RCC 7860 (cell line): ENCODE results near the gene TRIM51.
"Not testable (repeated sequence)": the region's sequence is repeated elsewhere in the genome, so short reads cannot be mapped to it uniquely, and the experiment has no call there.

ENCODE experiments used
- DNase-seq: peaks from one replicate; pipeline ENCODE4 v3.0.0-alpha.2; 2015; ENCODE audit warnings: low spot score
- FAIRE-seq: peaks from 2 replicates; lab custom pipeline; 2012; peaks lifted over from hg19 to GRCh38; lab: Jason Lieb, UNC

TRIM51 gene, protein sequence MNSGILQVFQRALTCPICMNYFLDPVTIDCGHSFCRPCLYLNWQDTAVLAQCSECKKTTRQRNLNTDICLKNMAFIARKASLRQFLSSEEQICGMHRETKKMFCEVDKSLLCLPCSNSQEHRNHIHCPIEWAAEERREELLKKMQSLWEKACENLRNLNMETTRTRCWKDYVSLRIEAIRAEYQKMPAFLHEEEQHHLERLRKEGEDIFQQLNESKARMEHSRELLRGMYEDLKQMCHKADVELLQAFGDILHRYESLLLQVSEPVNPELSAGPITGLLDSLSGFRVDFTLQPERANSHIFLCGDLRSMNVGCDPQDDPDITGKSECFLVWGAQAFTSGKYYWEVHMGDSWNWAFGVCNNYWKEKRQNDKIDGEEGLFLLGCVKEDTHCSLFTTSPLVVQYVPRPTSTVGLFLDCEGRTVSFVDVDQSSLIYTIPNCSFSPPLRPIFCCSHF

GRCh38 chr11:55882997-55883396, at the start of gene TRIM51:
Gene TRIM51, plus strand, starts transcription at chr11:55883297. Its CDS starts 2,132 bp downstream, at chr11:55885429.
- DNase-seq, FAIRE-seq: not testable (repeated sequence)

- no peak for FAIRE-seq
Measured at GRCh38 chr11:55838452-55838851, 44.6 kb upstream of the TRIM51 start, which contains the start of gene OR5D16. Gene OR5D16, plus strand, starts transcription at chr11:55838752. Its CDS starts 0 bp downstream, at chr11:55838752.

GRCh38 chr11:55847453-55847852, 35.6 kb upstream of the TRIM51 start:
- FAIRE-seq (no peak), DNase-seq (no peak)

More at GRCh38 chr11:55838452-55838851, 44.6 kb upstream of the TRIM51 start, which contains the start of gene OR5D16:
- DNase-seq = no peak

GRCh38 chr11:55849037-55849436, 34.1 kb upstream of the TRIM51 start:
- FAIRE-seq (no peak), DNase-seq (no peak)

GRCh38 chr11:55852141-55852540, 31.0 kb upstream of the TRIM51 start:
- FAIRE-seq = no peak

DNA sequence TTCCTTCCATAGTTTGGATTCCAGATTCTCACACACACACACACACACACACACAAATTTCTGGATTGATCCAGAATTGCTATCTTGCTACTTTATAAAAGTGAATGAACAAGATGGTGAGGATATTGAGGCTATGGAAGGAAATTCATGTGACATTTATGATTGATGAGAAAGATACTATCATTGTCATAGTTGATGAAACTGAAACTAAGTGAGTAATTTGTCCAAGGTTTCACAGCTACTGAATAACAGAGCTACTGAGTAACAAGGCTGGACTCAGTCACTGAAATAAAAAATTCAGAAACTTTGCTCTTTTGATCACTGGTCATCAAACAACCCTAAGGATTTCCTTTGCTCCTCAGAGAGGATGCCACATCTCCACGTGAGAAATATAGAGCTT, 28.4 kb upstream of the TRIM51 start:
- FAIRE-seq (no peak), DNase-seq (no peak)

More at GRCh38 chr11:55852141-55852540, 31.0 kb upstream of the TRIM51 start:
- no peak for DNase-seq

- not testable (repeated sequence) for DNase-seq, FAIRE-seq
Measured at GRCh38 chr11:55867354-55867753, 15.7 kb upstream of the TRIM51 start.

DNA sequence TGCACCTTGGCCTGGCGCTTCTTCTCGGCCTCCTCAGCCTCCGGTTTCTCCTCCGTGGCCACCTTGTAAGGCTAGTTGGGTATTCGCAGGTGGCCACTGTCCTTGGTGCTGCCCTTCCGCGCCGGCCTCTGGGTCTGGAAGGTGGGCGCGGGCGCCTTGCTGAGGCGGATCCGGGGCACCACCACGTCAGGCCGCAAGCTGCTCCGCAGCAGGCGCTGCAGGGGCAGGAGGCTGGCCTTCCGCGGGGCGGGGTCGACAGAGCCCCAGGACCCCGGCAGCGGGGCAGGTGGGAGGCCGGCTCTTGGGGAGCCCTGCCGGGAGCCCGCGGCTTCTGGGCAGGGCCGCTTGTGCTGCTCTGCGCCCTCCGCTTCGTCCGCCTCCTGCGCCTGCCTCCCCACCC, 10.4 kb upstream of the TRIM51 start:
- not testable (repeated sequence) for FAIRE-seq, DNase-seq

DNA sequence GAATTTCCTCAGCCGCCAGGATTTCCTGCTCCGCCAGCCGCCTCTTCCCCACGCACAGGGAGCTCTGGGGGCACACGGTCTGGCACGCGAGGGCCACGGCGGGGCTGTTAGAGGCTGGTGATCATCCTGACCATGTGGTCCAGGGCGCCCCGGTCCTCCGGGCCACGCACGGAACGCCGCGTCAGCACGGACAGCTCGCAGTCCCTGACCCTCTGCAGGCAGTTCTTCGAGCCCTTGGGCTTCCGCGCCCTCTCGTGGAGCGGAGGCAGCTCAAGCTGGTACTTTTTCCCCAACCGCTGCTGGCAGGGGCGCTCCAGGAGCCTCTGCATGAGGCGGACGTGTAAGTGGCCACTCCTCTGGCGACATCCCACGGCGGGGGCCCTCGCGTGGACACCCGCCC, 10.0 kb upstream of the TRIM51 start:
- DNase-seq, FAIRE-seq: not testable (repeated sequence)

GRCh38 chr11:55884995-55885394, 1.9 kb downstream of the TRIM51 start:
- FAIRE-seq, DNase-seq: not testable (repeated sequence)

- DNase-seq, FAIRE-seq: not testable (repeated sequence)
Measured at GRCh38 chr11:55885481-55885880, 2.4 kb downstream of the TRIM51 start.

DNA sequence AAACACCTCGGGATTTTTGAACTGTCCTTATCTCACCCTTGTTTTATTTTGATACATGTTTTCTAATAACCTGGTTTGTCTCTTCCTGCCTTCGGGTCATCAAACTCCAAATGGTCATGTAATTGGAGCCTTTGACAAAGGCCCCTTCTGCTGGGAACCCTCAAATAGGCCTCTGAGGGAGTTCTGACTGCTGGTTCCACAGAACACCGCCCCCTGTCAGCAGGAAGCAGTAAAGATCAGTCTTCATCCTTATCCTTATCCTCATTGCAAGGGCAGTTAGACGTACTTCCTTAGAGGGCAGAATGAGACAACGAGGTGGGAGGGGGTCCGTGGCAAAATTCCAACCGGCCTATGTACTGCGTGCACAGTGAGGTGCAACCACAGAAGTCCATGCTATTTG, 12.1 kb downstream of the TRIM51 start:
- no peak for DNase-seq
- FAIRE-seq = no peak

DNA sequence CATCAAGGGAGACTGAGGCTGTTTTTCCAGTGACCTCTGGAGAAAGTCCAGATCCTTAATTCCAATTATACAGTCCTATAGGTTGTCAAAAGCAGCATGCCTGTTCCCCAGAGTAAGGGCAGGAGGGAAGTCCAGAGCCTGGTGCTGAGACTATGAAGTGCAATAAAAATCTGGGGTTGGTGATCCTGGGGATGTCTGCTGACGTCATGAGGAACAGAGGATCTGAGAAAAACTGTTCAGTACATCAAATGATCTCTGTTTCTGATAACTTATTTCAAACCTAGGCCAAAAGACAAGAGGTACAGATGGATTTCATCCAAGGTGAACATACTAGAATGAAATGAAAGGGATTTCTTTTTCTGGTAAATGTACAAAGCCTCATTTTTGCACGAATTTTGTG, 19.2 kb downstream of the TRIM51 start:
- DNase-seq (no peak), FAIRE-seq (no peak)

DNA sequence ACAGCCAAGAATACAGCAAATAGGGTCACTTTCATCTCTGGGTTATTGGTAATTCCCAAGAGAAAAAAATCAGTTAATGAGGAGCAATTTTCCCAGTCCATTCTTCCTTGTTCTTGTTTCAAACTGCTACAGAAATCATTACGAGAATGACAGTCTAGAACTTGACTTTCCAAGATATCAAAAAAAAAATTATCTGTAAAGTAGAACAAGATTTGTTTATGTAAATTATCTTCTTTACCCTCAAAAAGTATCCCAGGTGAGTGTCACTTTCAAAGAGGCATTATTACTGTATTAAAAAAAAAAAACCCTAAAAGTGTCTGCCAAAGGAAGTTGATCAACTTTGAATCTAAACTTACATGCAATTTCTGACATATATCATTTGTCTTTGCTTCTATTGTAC, 31.4 kb downstream of the TRIM51 start, which contains the start of gene OR5W2:
Gene OR5W2 (minus strand): TSS at position 101 of the 400 bp plus-strand sequence. CDS start 0 bp downstream, at position 101.
- FAIRE-seq (no peak), DNase-seq (no peak)

DNA sequence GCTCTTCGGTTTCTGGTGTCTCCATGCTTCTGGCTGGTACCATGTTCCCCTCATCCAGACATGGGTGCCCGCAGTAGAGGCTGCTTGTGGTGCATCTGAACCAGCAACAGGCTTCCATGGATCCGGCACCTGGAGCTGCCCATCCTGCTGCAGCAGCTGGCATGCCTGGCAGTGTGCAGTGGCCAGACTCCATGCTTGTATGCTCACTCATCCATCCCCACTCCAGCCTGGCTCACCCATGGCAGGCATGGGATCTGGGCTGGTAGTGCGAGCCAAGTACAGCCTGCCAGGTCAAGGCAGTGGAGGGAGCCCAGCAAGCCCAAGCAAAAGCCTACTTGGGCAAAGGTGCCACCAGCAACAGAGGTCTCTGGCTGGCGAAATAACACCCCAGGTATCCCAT, 37.4 kb downstream of the TRIM51 start:
- FAIRE-seq (no peak), DNase-seq (no peak)

GRCh38 chr11:55936300-55936699, 53.2 kb downstream of the TRIM51 start, which contains the start of gene OR5I1:
Gene OR5I1, minus strand, starts transcription at chr11:55936400. Its CDS starts 0 bp downstream, at chr11:55936400.
- no peak for DNase-seq
- FAIRE-seq = no peak
